Liver (tissue), 3 donors: ENCODE data around the gene ZCCHC8.

Experiments
- CTCF ChIP-seq: fragments of 150-350 bp; IDR thresholded peaks from 2 replicates; pipeline ENCODE4 v1.5.1; 2017; ENCODE audit warnings: improper control_type of control experiment, low read depth, low read length; ENCODE audit not compliant: missing input control
- EGR1 ChIP-seq, 2 donors: IDR thresholded peaks; 2 replicates each; pipeline ENCODE4 v1.6.1; 2016 to 2018; ENCODE audit warnings: antibody characterized with exemption in 2 of 2, low read depth in 2 of 2
- JUND ChIP-seq, 2 donors: IDR thresholded peaks; 2 replicates each; pipeline ENCODE4 v1.6.1; 2016; ENCODE audit warnings: antibody characterized with exemption in 2 of 2
- MAX ChIP-seq: IDR thresholded peaks from 2 replicates; pipeline ENCODE4 v1.6.1; 2016; ENCODE audit warnings: antibody characterized with exemption
- RAD21 ChIP-seq, 2 donors: IDR thresholded peaks; 2 replicates each; pipeline ENCODE4 v1.6.1; 2016; ENCODE audit warnings: antibody characterized with exemption in 2 of 2, mild to moderate bottlenecking in 2 of 2
- TAF1 ChIP-seq: conservative IDR thresholded peaks from 2 replicates; pipeline ENCODE4 v1.6.1; 2016; ENCODE audit warnings: antibody characterized with exemption, mild to moderate bottlenecking
- TF ChIP-seq, protein P1 (sequence below): IDR thresholded peaks from 2 replicates; pipeline ENCODE4 v1.6.1; 2016; ENCODE audit warnings: antibody characterized with exemption, mild to moderate bottlenecking
- donor health status: healthy.
- donor health status: healthy.

GRCh38 chr12:122449317-122449716 is 51.4 kb downstream of the ZCCHC8 start:
- TF ChIP-seq JUND (IDR thresholded peaks at IDR 0.05) (no peak), RAD21 (IDR thresholded peaks at IDR 0.05) (no peak), CTCF (no peak), EGR1 (IDR thresholded peaks at IDR 0.05; ENCODE audit: low read depth in 2 of 2) (no peak), MAX (no peak), TAF1 (no peak)
- TF ChIP-seq, protein P1, sequence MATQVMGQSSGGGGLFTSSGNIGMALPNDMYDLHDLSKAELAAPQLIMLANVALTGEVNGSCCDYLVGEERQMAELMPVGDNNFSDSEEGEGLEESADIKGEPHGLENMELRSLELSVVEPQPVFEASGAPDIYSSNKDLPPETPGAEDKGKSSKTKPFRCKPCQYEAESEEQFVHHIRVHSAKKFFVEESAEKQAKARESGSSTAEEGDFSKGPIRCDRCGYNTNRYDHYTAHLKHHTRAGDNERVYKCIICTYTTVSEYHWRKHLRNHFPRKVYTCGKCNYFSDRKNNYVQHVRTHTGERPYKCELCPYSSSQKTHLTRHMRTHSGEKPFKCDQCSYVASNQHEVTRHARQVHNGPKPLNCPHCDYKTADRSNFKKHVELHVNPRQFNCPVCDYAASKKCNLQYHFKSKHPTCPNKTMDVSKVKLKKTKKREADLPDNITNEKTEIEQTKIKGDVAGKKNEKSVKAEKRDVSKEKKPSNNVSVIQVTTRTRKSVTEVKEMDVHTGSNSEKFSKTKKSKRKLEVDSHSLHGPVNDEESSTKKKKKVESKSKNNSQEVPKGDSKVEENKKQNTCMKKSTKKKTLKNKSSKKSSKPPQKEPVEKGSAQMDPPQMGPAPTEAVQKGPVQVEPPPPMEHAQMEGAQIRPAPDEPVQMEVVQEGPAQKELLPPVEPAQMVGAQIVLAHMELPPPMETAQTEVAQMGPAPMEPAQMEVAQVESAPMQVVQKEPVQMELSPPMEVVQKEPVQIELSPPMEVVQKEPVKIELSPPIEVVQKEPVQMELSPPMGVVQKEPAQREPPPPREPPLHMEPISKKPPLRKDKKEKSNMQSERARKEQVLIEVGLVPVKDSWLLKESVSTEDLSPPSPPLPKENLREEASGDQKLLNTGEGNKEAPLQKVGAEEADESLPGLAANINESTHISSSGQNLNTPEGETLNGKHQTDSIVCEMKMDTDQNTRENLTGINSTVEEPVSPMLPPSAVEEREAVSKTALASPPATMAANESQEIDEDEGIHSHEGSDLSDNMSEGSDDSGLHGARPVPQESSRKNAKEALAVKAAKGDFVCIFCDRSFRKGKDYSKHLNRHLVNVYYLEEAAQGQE = no peak
